PFSK-1 (cell line): ENCODE data around the gene PCARE.

Experiments
- FOXP2 ChIP-seq: optimal IDR thresholded peaks from 2 replicates; pipeline ENCODE3; 2011; ENCODE audit warnings: borderline replicate concordance, control low read depth, inconsistent platforms; ENCODE audit not compliant: insufficient read depth; ENCODE audit errors: extremely low read length, extremely low read depth
- POLR2AphosphoS5 ChIP-seq: IDR thresholded peaks from 2 replicates; pipeline ENCODE4 v1.6.1; 2012; ENCODE audit warnings: low read depth, mild to moderate bottlenecking, control low read depth, low read length, moderate library complexity
- REST ChIP-seq, 2 experiments: IDR thresholded peaks; 2 replicates each; pipeline versions ENCODE4 v1.6.1 to v1.8.0; 2011 to 2012; ENCODE audit warnings: low read depth in 2 of 2, low read length in 2 of 2, control low read depth in 1 of 2, inconsistent platforms in 1 of 2, mild to moderate bottlenecking in 1 of 2, moderate library complexity in 1 of 2; ENCODE audit not compliant: insufficient read depth in 1 of 2
- SIN3A ChIP-seq: IDR thresholded peaks from 2 replicates; pipeline ENCODE4 v1.6.1; 2012; ENCODE audit warnings: mild to moderate bottlenecking, low read length, moderate library complexity, borderline replicate concordance; ENCODE audit not compliant: insufficient read depth
- TAF1 ChIP-seq: IDR thresholded peaks from 2 replicates; pipeline ENCODE4 v1.6.1; 2012; ENCODE audit warnings: low read length, control low read depth, borderline replicate concordance; ENCODE audit not compliant: insufficient read depth

GRCh38 chr2:29072251-29072650, 2.1 kb downstream of the PCARE start:
- no peak for TF ChIP-seq POLR2AphosphoS5
- no peak for TF ChIP-seq REST (IDR thresholded peaks at IDR 0.05; ENCODE audit: insufficient read depth in 1 of 2, low read depth in 2 of 2, low read length in 2 of 2)
- TF ChIP-seq SIN3A = no peak
- TF ChIP-seq TAF1 = no peak
- TF ChIP-seq FOXP2 = no peak
